ENCODE results near the gene TBC1D5.
"Not testable (repeated sequence)": the region's sequence is repeated elsewhere in the genome, so short reads cannot be mapped to it uniquely, and the experiment has no call there.

DNA sequence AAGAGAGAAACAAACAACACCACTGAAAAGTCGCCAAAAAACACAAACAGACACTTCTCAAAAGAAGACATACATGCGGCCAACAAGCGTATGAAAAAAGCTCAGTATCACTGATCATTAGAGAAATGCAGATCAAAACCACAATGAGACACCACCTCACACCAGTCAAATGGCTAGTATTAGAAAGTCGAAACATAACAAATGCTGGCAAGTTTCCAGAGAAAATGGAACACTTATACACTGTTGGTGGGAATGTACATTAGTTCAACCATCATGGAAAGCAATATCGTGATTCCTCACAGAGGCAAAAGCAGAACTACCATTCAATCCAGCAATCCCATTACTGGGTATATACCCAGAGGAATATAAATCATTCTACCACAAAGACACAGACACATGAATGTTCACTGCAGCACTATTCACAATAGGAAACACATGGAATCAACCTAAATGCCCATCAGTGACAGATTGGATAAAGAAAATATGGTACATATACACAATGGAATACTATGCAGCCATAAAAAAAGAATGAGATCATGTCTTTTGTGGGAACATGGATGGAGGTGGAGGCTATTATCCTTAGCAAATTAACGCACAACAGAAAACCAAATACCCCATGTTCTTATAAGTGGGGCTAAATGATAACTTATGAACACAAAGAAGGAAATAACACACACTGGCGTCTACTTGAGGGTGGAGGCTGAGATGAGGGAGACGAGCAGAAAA lies 93.6 kb downstream of the TBC1D5 start:
- not testable (repeated sequence) for TF ChIP-seq CTCF, POLR2A (IDR thresholded peaks at IDR 0.05)
